Glomerular visceral epithelial cell (primary cell): ENCODE data around the gene BCL11A.

ENCODE experiments used
- DNase-seq: peaks from one replicate; pipeline ENCODE4 v3.0.0-alpha.2; 2016; ENCODE audit errors: extremely low spot score

BCL11A gene

DNA sequence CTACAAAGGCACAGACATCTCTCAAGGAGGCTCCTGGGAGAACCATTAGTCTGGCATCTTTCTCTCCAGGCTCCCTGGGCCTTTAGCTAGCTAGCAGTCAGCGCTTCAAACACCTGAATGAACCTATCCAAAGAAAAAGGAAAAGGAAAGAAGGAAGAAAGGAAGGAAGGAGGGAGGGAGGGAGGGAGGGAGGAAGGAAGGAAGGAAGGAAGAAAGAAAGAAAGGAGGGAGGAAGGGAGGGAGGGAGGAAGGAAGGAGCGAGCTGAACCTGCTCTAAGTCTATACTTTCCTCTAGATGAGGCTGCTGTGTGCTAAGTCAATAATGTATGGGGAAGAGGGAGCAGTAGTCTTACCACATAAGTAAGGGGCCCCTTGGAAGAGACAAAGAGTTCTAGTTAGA, 5.1 kb upstream of the BCL11A start:
- DNase-seq = no peak

DNA sequence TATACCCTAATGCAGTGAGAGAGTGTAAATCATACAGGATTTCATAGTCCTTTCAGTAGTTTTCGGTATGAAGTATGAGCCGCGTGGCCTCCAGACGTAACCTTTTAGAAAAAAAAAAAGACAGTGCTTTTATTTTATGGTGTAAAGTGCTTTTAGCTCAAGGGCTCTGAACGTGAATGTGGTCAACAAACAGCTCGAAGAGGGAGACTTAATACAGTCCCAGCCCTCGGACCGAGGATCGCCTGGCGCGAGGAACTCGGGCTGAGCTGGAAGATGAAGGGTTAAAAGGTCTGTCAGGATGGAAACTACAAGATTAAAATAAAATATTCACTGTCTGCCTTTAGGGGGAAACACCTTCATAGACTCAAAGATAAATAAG, 4.0 kb upstream of the BCL11A start:
- no peak for DNase-seq

- DNase-seq = no peak
These were observed 3.4 kb upstream of the BCL11A start for GRCh38 chr2:60556576-60557485.

GRCh38 chr2:60556175-60556574, 2.7 kb upstream of the BCL11A start:
- DNase-seq = no peak

- DNase-seq = no peak
These were observed 2.3 kb upstream of the BCL11A start for GRCh38 chr2:60555783-60556139.

GRCh38 chr2:60555066-60555782, 1.8 kb upstream of the BCL11A start:
- DNase-seq = peak; percentile 17

DNA sequence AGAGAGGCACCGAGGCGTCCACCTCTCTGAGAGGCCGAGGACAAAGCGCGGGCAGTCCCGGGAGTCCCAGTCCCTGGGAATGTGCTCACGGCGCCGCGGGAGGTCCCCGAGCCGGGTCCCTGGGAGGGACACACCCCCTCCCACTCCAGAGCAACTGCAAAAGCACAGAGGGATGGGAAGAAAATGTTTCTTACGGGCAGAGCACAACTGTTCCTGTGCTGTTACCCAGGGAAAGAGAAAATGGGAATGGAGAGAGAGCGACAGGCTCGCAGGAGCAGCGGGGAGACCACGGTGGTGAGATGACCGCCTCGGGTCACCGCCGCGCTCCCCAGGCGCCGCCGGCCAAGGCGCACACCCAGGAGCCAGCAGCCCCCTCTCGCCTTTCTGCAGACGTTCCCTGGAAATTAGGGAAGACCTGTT, 1.2 kb upstream of the BCL11A start:
- DNase-seq = no peak

DNA sequence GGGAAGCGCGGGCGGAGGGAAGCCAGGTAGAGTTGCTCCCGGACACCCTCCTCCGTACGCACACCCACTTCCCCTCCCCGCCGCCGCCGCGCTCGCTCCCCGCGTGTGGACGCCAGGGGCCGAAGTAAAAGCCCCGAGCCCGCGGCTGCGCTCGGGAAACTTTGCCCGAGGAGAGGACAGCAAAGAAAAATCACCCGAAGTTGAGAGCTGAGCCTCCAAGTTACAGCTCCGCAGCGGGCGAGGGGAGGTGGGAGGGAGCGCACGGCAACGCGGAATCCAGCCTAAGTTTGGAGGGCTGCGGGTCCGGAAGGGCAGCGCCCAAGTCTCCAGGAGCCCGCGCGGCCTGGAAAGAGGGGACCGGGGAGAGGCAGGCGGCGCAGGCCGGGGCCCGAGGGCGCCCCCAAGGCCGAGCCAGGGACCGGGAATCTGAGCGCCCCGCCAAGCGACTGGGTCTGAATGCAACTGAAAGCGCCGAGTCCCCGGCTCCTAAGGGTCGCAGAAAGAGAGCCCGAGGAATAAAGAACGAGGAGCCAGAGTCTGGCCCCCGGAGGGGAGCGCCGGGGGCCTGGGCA, 706 bp upstream of the BCL11A start:
- DNase-seq = no peak

- no peak for DNase-seq
These were observed 481 bp downstream of the BCL11A start for GRCh38 chr2:60552851-60553494.

GRCh38 chr2:60552078-60552850, 1.2 kb downstream of the BCL11A start:
- no peak for DNase-seq

DNA sequence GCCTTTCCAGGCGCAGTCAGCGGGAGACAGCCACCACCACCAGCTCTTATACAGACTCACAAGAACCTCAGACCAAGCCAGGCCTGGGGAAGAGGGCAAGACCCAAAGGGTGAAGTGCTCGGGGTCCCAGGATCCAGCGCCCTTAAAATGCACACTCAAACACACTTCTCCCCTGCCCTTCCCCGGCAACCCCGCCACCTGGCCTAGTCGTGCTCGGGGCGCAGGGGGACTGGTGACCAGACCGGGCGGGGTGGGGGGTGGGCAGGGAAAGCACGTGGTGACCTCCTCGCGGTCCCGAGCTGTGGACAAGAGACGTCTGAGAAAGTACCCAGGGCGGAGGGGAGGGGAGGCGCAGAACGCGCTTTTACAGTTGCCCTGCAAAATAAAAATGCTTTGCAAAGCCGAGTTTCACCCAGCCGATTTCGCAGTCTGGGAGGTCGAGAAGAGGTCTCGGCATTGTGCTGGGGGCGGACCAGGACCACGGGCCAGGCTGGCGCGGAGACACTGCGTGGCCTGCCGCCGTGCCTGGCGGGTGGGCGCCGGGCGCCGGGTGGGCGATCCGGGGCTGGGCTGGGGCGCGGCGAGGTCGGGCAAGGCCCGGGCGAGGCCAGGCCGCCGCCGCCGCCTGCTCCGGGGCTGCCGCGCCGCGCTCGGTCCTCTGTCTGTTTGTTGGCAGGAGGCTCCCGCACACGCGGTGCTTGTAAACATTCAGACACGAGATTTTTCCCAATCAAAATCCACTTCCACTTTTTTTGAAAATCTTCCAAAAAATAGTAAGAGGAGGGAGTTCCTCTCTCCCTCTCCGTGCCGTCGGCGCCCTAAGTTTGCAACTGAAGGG, 2.0 kb downstream of the BCL11A start:
- no peak for DNase-seq

GRCh38 chr2:60550984-60551239, 2.5 kb downstream of the BCL11A start:
- no peak for DNase-seq

- DNase-seq = no peak
These were observed 3.1 kb downstream of the BCL11A start for GRCh38 chr2:60550178-60550983.

DNA sequence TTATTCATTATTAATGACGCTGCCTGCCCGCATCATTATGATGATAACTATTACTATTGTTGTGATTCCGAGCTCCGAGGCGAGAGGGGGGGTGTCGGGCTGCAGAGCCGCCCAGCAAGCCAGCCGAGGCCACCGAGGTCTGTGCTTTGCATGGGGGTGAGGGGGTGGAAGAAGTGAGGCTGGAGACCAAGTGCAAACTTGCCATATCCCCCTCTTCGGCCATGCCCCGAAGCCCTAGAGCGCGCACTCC, 3.6 kb downstream of the BCL11A start:
- DNase-seq = no peak

DNA sequence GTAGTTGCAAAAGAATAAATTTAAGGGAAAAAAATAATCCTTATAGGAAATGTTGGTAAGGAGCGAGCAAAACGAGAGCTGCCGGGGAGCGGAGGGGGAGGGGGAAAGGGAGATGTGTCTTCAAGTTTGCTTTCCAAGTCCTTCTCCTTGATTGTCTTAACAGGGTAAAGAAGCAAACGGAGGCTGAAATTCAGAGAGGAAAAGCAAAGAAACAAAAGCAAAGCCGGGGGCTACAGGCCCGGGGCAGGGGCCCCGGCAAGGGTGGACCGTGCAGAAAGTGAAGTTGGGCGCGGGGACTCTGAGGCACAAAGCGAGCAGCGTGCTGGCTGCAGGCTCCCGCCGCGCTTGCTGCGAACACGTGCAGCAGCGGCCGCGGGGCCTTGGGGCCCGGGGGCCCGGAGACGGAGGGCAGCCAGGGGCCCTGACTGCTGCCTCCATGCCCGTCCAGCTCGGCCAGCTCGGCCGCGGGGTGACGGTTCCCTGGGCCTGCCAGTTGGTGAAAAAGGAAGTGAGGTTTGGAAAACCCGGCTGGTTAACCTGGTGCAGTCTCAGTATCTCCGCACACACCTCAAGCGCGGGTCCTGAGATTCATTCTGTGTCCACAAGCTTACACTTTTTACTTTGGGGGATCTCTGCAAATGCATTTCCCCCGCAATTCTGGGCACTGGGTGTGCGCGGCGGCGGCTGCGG, 4.1 kb downstream of the BCL11A start:
- DNase-seq = no peak

DNA sequence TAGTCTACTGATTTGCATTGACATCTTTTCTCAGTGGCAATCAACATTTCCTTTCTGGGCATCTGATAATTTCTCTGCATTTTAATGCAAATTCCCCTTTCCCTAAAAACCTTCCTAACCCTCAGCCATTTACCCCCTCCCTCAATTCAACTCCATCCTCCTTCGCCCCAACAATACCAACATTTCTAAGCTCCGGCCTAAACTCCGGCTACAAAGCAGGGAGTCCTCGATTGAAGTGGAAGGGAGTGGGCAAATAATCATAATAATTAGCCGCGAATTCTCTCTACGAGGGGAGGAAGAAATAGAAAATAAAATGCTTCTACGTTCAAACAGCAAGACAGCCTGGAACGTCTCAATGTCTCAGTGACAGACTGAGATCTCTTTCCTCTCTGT, 4.6 kb downstream of the BCL11A start:
- no peak for DNase-seq

DNA sequence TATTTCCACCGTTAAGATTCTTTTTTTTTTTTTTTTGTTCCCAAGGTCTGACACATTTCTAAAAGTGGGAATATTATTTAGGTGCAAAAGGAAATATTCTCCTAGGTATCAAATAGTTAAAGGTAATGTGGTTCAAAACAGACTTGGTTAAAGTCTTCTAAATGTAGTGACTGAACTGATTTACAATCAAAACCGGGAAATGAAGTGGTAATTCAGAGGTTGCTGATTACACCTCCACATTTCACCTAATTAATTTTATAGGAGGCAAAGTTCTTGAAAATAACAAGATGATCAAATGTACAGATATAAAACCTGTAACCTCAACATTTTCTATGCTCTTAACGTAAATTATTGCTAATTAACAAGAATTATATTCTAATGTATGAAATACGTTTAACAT, 5.1 kb downstream of the BCL11A start:
- DNase-seq = no peak

DNA sequence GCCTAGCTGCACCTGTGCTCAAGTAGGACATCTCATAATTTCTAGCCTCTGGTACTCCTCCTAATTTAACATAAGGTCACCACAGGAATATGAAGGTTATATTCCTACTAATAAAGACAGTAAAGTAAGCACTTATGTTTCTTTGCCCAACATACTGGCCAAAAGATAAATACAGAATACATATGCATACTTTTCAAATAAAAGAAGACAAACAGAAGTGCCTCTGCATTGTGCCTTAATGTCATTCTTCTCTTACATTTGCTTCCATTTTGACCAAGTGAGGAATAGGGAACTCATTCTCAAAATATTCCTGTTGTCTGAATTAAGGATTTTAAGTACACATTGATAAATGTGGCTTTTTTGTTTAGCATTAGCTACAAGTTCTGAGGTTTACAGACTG, 5.6 kb downstream of the BCL11A start:
- DNase-seq = no peak

DNA sequence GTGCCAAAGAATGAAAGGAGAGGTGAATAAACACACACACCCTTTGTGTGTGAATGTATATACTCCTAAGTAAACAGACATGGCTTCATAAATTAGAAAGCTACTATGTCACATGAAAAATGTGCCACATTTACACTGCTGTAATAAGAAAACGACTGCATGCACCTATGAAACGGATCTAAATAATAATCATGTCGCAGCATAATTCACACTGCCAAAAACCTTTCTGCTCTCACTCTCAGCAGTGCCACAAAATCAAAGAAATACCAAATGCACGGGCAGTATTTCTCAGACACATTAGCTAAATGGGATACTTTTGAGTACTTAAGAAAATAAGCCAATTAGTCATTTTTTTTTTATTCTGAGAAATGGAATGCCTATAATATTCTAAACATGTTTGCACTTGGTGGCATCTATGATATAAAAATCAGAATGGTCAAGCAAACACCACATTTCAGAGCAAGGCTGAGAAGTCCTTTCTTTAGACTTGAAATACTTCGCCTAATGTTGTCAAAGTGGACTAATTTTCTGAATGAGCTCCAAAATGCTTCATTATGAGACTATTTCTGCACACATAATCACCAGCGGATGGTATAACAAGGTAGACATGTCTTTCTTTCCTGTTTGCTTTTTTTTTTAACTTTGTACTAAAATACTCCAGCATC, 6.6 kb downstream of the BCL11A start:
- no peak for DNase-seq
